ENCODE data around the gene BRI3. TPM values are rescaled to one million over a fixed set of nuclear protein-coding genes. Genes with fewer than 3 reads are reported as not detected.
A peak's percentile ranks its signal among the peaks of the same experiment; 100 is the strongest.

Gene BRI3
- total RNA-seq, 1 donor from 2014 or later: 112 TPM

DNA sequence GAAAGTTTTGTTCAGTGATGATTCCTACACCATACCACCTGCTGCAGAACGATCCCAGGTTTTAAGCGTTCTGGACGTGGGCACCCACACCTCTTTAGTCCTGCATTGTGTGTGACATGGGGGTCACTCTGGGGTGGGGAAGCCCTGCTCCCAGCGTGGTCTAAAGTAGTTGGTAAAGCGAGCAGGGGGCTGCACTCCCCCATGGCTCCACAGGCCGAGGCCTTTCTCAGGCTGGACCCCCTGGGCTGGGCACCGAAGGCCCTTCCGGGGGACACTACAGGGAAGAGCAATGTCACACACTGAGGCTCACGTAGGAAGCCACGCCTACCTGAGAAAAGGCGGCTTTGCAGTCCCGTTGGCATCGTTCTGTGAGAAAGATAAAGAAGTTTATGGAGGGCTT is 12.3 kb downstream of the BRI3 start:
- Mint-ChIP-seq H3K4me1 (no peaks in the 10 kb centered on the region), H3K4me3 (no peak overlapping the region), H3K9me3 (no peaks in the 10 kb centered on the region), H3K36me3 (ENCODE audit: low read depth) (no peaks in the 10 kb centered on the region), H3K27me3 (ENCODE audit: low read depth) (no peaks in the 10 kb centered on the region), H3K27ac (ENCODE audit: unreplicated experiment) (no peak overlapping the region)
- TF ChIP-seq, protein P1, sequence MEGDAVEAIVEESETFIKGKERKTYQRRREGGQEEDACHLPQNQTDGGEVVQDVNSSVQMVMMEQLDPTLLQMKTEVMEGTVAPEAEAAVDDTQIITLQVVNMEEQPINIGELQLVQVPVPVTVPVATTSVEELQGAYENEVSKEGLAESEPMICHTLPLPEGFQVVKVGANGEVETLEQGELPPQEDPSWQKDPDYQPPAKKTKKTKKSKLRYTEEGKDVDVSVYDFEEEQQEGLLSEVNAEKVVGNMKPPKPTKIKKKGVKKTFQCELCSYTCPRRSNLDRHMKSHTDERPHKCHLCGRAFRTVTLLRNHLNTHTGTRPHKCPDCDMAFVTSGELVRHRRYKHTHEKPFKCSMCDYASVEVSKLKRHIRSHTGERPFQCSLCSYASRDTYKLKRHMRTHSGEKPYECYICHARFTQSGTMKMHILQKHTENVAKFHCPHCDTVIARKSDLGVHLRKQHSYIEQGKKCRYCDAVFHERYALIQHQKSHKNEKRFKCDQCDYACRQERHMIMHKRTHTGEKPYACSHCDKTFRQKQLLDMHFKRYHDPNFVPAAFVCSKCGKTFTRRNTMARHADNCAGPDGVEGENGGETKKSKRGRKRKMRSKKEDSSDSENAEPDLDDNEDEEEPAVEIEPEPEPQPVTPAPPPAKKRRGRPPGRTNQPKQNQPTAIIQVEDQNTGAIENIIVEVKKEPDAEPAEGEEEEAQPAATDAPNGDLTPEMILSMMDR (conservative IDR thresholded peaks at IDR 0.05): no peak
- DNase-seq (ENCODE audit: low read depth, low spot score): no peak

DNA sequence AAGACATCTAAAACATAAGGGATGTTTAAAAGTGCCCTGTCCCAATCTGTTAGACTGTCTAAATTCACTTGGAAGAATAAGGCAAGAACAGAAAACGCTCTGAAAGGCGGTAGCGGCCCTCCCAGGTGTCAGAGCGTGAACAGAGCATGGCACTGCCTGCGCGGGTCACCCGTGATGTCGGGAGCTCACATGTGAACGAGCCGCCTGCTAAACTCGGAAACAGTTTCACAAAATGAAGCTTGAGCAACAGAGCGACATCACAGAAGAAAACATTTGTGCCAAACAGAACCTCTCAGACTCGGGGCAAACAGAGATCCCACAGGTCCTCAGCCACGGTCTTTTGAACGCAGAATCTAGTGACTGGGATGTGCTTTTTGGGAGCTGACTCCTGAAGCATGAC is 12.8 kb downstream of the BRI3 start:
- Mint-ChIP-seq H3K4me3 (no peak overlapping the region), H3K27me3 (ENCODE audit: low read depth) (no peaks in the 10 kb centered on the region), H3K9me3 (no peaks in the 10 kb centered on the region), H3K27ac (ENCODE audit: unreplicated experiment) (no peak overlapping the region), H3K36me3 (ENCODE audit: low read depth) (no peaks in the 10 kb centered on the region), H3K4me1 (no peaks in the 10 kb centered on the region)
- no peak for DNase-seq (ENCODE audit: low read depth, low spot score)
- TF ChIP-seq, protein P1 (conservative IDR thresholded peaks at IDR 0.05): no peak

DNA sequence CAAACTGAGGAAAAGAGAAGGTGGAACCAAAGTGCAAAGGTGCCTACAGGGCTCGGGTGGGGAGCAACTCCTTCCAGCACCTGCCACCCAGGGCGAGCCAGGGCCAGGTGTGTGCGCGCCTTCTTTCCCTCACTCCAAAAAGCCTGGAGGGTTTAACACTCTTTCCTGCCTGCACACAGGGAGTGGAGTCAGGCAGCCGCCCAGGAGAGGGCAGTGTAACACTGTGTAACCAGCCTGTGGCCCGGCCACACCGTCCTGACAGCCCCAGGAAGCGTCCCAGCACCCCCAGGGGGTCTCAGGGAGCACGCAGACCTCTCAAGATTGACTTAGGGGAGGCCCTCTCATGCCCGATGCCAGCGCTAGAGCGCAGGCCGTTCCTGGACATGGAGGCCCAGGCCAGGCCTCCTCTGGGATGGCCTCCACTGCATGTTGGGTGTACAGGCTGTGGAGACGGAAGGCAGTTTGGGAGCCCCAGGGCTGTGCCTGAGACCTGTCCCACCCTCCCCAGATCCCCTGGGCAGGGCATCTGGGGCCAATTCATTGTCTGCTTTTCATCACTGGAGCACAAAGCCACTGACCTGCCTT is 13.4 kb downstream of the BRI3 start:
- Mint-ChIP-seq H3K36me3 (ENCODE audit: low read depth) (no peaks in the 10 kb centered on the region), H3K9me3 (no peaks in the 10 kb centered on the region), H3K27me3 (ENCODE audit: low read depth) (no peaks in the 10 kb centered on the region), H3K4me1 (no peaks in the 10 kb centered on the region), H3K27ac (ENCODE audit: unreplicated experiment) (no peak overlapping the region), H3K4me3 (no peak overlapping the region)
- DNase-seq (ENCODE audit: low read depth, low spot score): peak; percentile 61
- TF ChIP-seq, protein P1 (conservative IDR thresholded peaks at IDR 0.05): peak; percentile 85

DNA sequence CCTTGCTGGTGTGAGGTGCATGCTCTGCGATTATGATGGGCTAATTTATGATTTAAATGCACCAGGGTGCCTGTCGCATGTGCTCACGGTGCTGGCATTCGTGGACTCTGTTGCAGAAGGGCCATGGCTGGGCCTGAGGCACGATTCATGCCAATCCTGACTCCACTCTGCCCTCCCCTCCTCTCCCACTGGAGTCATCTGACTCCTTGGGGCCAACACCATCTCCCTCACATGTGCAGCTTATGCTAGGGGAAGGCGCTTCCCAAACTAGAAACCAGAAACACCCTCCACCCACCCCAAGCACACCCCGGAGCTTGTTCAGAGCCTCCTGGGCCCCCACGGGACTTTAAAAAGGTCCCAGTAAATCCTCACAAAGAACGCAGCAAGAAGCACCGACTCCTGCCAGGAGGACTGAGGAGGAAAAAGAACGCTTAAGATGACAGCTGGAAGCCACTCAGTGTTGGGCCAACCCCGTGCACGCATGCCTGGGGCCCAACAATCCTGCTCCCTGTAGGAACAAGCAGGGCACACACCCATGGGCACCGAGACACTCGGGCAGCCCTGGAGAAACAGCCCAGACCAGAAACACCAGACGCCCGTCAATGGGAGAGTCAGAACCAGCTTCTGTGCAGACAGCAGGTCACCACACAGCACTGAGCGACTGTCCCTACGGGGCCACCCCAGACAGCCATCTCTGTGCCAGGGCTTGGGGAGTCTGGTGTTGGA is 14.1 kb downstream of the BRI3 start:
- no peaks in the 10 kb centered on the region for H3K27me3 Mint-ChIP-seq (ENCODE audit: low read depth)
- H3K4me3 Mint-ChIP-seq: no peak overlapping the region
- no peaks in the 10 kb centered on the region for H3K36me3 Mint-ChIP-seq (ENCODE audit: low read depth)
- H3K9me3 Mint-ChIP-seq: no peaks in the 10 kb centered on the region
- no peak for DNase-seq (ENCODE audit: low read depth, low spot score)
- TF ChIP-seq, protein P1 (conservative IDR thresholded peaks at IDR 0.05): no peak
- H3K27ac Mint-ChIP-seq (ENCODE audit: unreplicated experiment): no peak overlapping the region
- peaks cover 1% of the 10 kb centered on the region for H3K4me1 Mint-ChIP-seq

DNA sequence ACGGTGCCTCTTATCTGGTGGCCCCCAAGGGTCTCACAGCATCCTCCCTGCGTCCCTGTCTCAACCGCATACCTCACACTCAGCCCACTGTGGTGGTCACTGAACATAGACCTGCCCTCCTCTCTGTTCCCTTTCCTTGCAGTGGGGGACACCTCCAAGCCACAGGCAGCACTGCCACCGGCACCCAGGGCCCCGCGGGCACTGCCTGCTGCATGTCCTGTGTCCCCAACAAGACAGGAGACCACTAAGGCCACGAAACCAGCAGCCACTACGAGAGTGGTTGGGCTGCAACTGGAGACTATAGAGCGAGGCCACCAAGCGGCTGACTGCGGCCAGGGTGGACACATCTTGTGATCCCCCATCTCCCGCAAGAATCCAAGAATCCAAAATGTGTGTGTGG is 15.3 kb downstream of the BRI3 start:
- Mint-ChIP-seq H3K4me1 (peaks cover 7% of the 10 kb centered on the region), H3K27ac (ENCODE audit: unreplicated experiment) (no peak overlapping the region), H3K27me3 (ENCODE audit: low read depth) (no peaks in the 10 kb centered on the region), H3K4me3 (no peak overlapping the region), H3K9me3 (no peaks in the 10 kb centered on the region), H3K36me3 (ENCODE audit: low read depth) (no peaks in the 10 kb centered on the region)
- no peak for DNase-seq (ENCODE audit: low read depth, low spot score)
- TF ChIP-seq, protein P1 (conservative IDR thresholded peaks at IDR 0.05): no peak
